Nephron progenitor cell (in vitro differentiated cells): ENCODE data around the gene SIL1.

Experiments
- DNase-seq: peaks from one replicate; pipeline ENCODE4 v3.0.0; 2021
- H3K27ac Mint-ChIP-seq: 2 replicates; pipeline ENCODE4 v1.8.0; 2021; ENCODE audit warnings: mild to moderate bottlenecking, moderate library complexity, mixed read lengths
- H3K27me3 Mint-ChIP-seq: 2 replicates; pipeline ENCODE4 v1.8.0; 2021; ENCODE audit warnings: mild to moderate bottlenecking, low read depth, mixed read lengths; ENCODE audit not compliant: poor library complexity
- H3K36me3 Mint-ChIP-seq: 2 replicates; pipeline ENCODE4 v1.8.0; 2021; ENCODE audit warnings: low read depth, mixed read lengths
- H3K4me1 Mint-ChIP-seq: 2 replicates; pipeline ENCODE4 v1.8.0; 2021; ENCODE audit warnings: mixed read lengths
- H3K4me3 Mint-ChIP-seq: 2 replicates; pipeline ENCODE4 v1.8.0; 2021; ENCODE audit warnings: mild to moderate bottlenecking, moderate library complexity, mixed read lengths
- H3K9me3 Mint-ChIP-seq: 2 replicates; pipeline ENCODE4 v1.8.0; 2021; ENCODE audit warnings: mild to moderate bottlenecking, moderate library complexity, mixed read lengths
- CTCF ChIP-seq: fragments of 200-600 bp; sonication (generic); IDR thresholded peaks from 2 replicates; pipeline ENCODE4 v1.5.0; 2021; ENCODE audit warnings: antibody characterized with exemption

SIL1 gene

GRCh38 chr5:138945421-138946240, 252.5 kb downstream of the SIL1 start:
- Mint-ChIP-seq H3K27me3 (peaks cover 8% of the 10 kb centered on the region), H3K27ac (peak overlapping the region; percentile 98), H3K4me3 (peak overlapping the region; percentile 24), H3K9me3 (peaks cover 5% of the 10 kb centered on the region), H3K4me1 (peaks cover 78% of the 10 kb centered on the region), H3K36me3 (peaks cover 8% of the 10 kb centered on the region)
- TF ChIP-seq CTCF, result no peak
- DNase-seq, result no peak

- Mint-ChIP-seq H3K4me1 (peaks cover 69% of the 10 kb centered on the region), H3K4me3 (peak overlapping the region; percentile 24), H3K9me3 (peaks cover 6% of the 10 kb centered on the region), H3K36me3 (peaks cover 13% of the 10 kb centered on the region), H3K27ac (peak overlapping the region; percentile 98), H3K27me3 (peaks cover 8% of the 10 kb centered on the region)
- DNase-seq, result peak; percentile 55
- TF ChIP-seq CTCF, result no peak
Measured at GRCh38 chr5:138944527-138945322, 253.4 kb downstream of the SIL1 start.

- Mint-ChIP-seq H3K27ac (peak overlapping the region; percentile 57), H3K36me3 (peaks cover 24% of the 10 kb centered on the region), H3K4me3 (no peak overlapping the region), H3K4me1 (peaks cover 59% of the 10 kb centered on the region), H3K27me3 (peaks cover 8% of the 10 kb centered on the region), H3K9me3 (peaks cover 6% of the 10 kb centered on the region)
- DNase-seq, result no peak
- no peak for TF ChIP-seq CTCF
Measured at GRCh38 chr5:138943599-138944173, 254.5 kb downstream of the SIL1 start.

GRCh38 chr5:138942861-138943260, 255.3 kb downstream of the SIL1 start:
- Mint-ChIP-seq H3K27ac (peak overlapping the region; percentile 32), H3K9me3 (peaks cover 6% of the 10 kb centered on the region), H3K27me3 (peaks cover 8% of the 10 kb centered on the region), H3K4me3 (no peak overlapping the region), H3K36me3 (peaks cover 30% of the 10 kb centered on the region), H3K4me1 (peaks cover 56% of the 10 kb centered on the region)
- no peak for DNase-seq
- TF ChIP-seq CTCF, result no peak

- TF ChIP-seq CTCF, result no peak
- H3K27me3 Mint-ChIP-seq, result peaks cover 8% of the 10 kb centered on the region
- no peak overlapping the region for H3K27ac Mint-ChIP-seq
- no peak for DNase-seq
- peaks cover 6% of the 10 kb centered on the region for H3K9me3 Mint-ChIP-seq
- peaks cover 57% of the 10 kb centered on the region for H3K4me1 Mint-ChIP-seq
- no peak overlapping the region for H3K4me3 Mint-ChIP-seq
- peaks cover 30% of the 10 kb centered on the region for H3K36me3 Mint-ChIP-seq
Measured at GRCh38 chr5:138942066-138942465, 256.1 kb downstream of the SIL1 start.
